H9 (cell line): Measurements from ENCODE around the gene PPP1R12B. TPM values are rescaled to one million over a fixed set of nuclear protein-coding genes. Genes with fewer than 3 reads are reported as not detected.
"Not testable (repeated sequence)": the region's sequence is repeated elsewhere in the genome, so short reads cannot be mapped to it uniquely, and the experiment has no call there.

Experiments used
- DNase-seq: peaks from one replicate; pipeline ENCODE4 v3.0.0-alpha.2; 2017
- H2AFZ ChIP-seq: one replicate; pipeline ENCODE4 v1.6.1; 2013; ENCODE audit warnings: mild to moderate bottlenecking, low read length, control low read depth, moderate library complexity
- H2AK5ac ChIP-seq: 2 replicates; pipeline ENCODE4 v1.6.1; 2013; ENCODE audit warnings: low read length, control low read depth, mixed read lengths; ENCODE audit not compliant: insufficient read length
- H2BK120ac ChIP-seq: one replicate; pipeline ENCODE4 v1.6.1; 2013; ENCODE audit warnings: low read depth, mild to moderate bottlenecking, low read length, control low read depth, inconsistent platforms; ENCODE audit not compliant: poor library complexity, severe bottlenecking
- H2BK12ac ChIP-seq: 2 replicates; pipeline ENCODE4 v1.6.1; 2013; ENCODE audit warnings: low read length, control low read depth, mixed read lengths, low read depth; ENCODE audit not compliant: insufficient read length
- H2BK15ac ChIP-seq: 2 replicates; pipeline ENCODE4 v1.6.1; 2013; ENCODE audit warnings: low read depth, low read length, control low read depth
- H2BK20ac ChIP-seq: one replicate; pipeline ENCODE4 v1.6.1; 2013; ENCODE audit warnings: low read depth, mild to moderate bottlenecking, low read length, control low read depth, inconsistent platforms; ENCODE audit not compliant: poor library complexity, severe bottlenecking
- H2BK5ac ChIP-seq: 2 replicates; pipeline ENCODE4 v1.6.1; 2013; ENCODE audit warnings: low read length, control low read depth, mixed read lengths; ENCODE audit not compliant: insufficient read length
- H3K14ac ChIP-seq: 2 replicates; pipeline ENCODE4 v1.6.1; 2013; ENCODE audit warnings: low read length, control low read depth; ENCODE audit not compliant: insufficient read depth
- H3K18ac ChIP-seq: 2 replicates; pipeline ENCODE4 v1.6.1; 2013; ENCODE audit warnings: low read depth, mild to moderate bottlenecking, mixed read lengths, low read length, control low read depth; ENCODE audit not compliant: insufficient read length
- H3K23ac ChIP-seq: 2 replicates; pipeline ENCODE4 v1.6.1; 2013; ENCODE audit warnings: low read length, control low read depth, mixed read lengths, low read depth; ENCODE audit not compliant: insufficient read length
- H3K23me2 ChIP-seq: 2 replicates; pipeline ENCODE4 v1.6.1; 2013; ENCODE audit warnings: low read depth, mild to moderate bottlenecking, mixed read lengths, low read length, control low read depth; ENCODE audit not compliant: insufficient read length, poor library complexity, severe bottlenecking
- H3K27ac ChIP-seq: 2 replicates; pipeline ENCODE4 v1.5.1; 2013; ENCODE audit warnings: low read length, control low read depth, mixed read lengths, low read depth; ENCODE audit not compliant: insufficient read length
- H3K27me3 ChIP-seq: 2 replicates; pipeline ENCODE4 v1.6.1; 2013; ENCODE audit warnings: low read length, control low read depth, inconsistent platforms; ENCODE audit not compliant: insufficient read depth
- H3K4ac ChIP-seq: 2 replicates; pipeline ENCODE4 v1.6.1; 2013; ENCODE audit warnings: low read depth, mild to moderate bottlenecking, control low read depth, inconsistent platforms, low read length, moderate library complexity
- H3K4me1 ChIP-seq: 2 replicates; pipeline ENCODE4 v1.6.1; 2013; ENCODE audit warnings: low read length, control low read depth, inconsistent platforms; ENCODE audit not compliant: insufficient read depth
- H3K4me2 ChIP-seq: 2 replicates; pipeline ENCODE4 v1.6.1; 2013; ENCODE audit warnings: low read length, control low read depth, mixed read lengths; ENCODE audit not compliant: insufficient read length, insufficient read depth
- H3K56ac ChIP-seq: 2 replicates; pipeline ENCODE4 v1.6.1; 2013; ENCODE audit warnings: low read depth, mild to moderate bottlenecking, mixed read lengths, low read length, control low read depth; ENCODE audit not compliant: insufficient read length
- H3K79me1 ChIP-seq: 2 replicates; pipeline ENCODE4 v1.6.1; 2013; ENCODE audit warnings: low read depth, mild to moderate bottlenecking, moderate library complexity, low read length, control low read depth, inconsistent platforms; ENCODE audit not compliant: insufficient read depth, poor library complexity, severe bottlenecking
- H3K79me2 ChIP-seq: 2 replicates; pipeline ENCODE4 v1.6.1; 2013; ENCODE audit warnings: low read length, control low read depth, inconsistent platforms; ENCODE audit not compliant: insufficient read depth
- H3K9ac ChIP-seq: 2 replicates; pipeline ENCODE4 v1.6.1; 2013; ENCODE audit warnings: low read length, control low read depth, mixed read lengths; ENCODE audit not compliant: insufficient read length; ENCODE audit errors: extremely low read depth
- H3K9me3 ChIP-seq: one replicate; pipeline ENCODE4 v1.6.1; 2013; ENCODE audit warnings: low read depth, low read length, inconsistent platforms; ENCODE audit not compliant: control insufficient read depth
- H3T11ph ChIP-seq: one replicate; pipeline ENCODE4 v1.6.1; 2013; ENCODE audit warnings: mild to moderate bottlenecking, low read length, control low read depth, inconsistent platforms
- H4K20me1 ChIP-seq: one replicate; pipeline ENCODE4 v1.6.1; 2013; ENCODE audit not compliant: control insufficient read depth, insufficient read length, insufficient read depth
- H4K5ac ChIP-seq: 2 replicates; pipeline ENCODE4 v1.6.1; 2013; ENCODE audit warnings: low read depth, mild to moderate bottlenecking, mixed read lengths, low read length, control low read depth; ENCODE audit not compliant: insufficient read length
- H4K8ac ChIP-seq: replicated peaks from 2 replicates; pipeline ENCODE4 v1.6.1; 2013; ENCODE audit warnings: low read length, control low read depth, mixed read lengths, low read depth; ENCODE audit not compliant: insufficient read length
- H4K91ac ChIP-seq: 2 replicates; pipeline ENCODE4 v1.6.1; 2013; ENCODE audit warnings: low read depth, mild to moderate bottlenecking, moderate library complexity, mixed read lengths, low read length, control low read depth; ENCODE audit not compliant: insufficient read length
- H3K27ac Mint-ChIP-seq, 3 experiments: 2 replicates in 2 of 3; 3 replicates in 1 of 3; pipeline ENCODE4 v1.8.0; 2020 to 2021; ENCODE audit warnings: mixed read lengths in 3 of 3, mild to moderate bottlenecking in 1 of 3, moderate library complexity in 1 of 3
- H3K27me3 Mint-ChIP-seq: 2 replicates; pipeline ENCODE4 v1.8.0; 2021; ENCODE audit warnings: low read depth, mild to moderate bottlenecking, moderate library complexity, mixed read lengths
- H3K36me3 Mint-ChIP-seq, 3 experiments: 2 replicates in 2 of 3; 3 replicates in 1 of 3; pipeline ENCODE4 v1.8.0; 2020 to 2021; ENCODE audit warnings: low read depth in 3 of 3, mixed read lengths in 3 of 3; ENCODE audit not compliant: insufficient read depth in 1 of 3
- H3K4me1 Mint-ChIP-seq, 2 experiments: 2 replicates each; pipeline ENCODE4 v1.8.0; 2020; ENCODE audit warnings: mixed read lengths in 2 of 2
- H3K4me3 Mint-ChIP-seq, 2 experiments: 2 replicates in 1 of 2; 3 replicates in 1 of 2; pipeline ENCODE4 v1.8.0; 2020 to 2021; ENCODE audit warnings: mild to moderate bottlenecking in 2 of 2, mixed read lengths in 2 of 2, moderate library complexity in 1 of 2
- H3K9me3 Mint-ChIP-seq, 2 experiments: 2 replicates in 1 of 2; 3 replicates in 1 of 2; pipeline ENCODE4 v1.8.0; 2020; ENCODE audit warnings: mild to moderate bottlenecking in 2 of 2, mixed read lengths in 2 of 2, moderate library complexity in 1 of 2
- WGBS: extraction: QIAGEN DNeasy Blood & Tissue Kit; methylation state at CpG from one replicate; pipeline ENCODE4 v1.1.7; 2013; ENCODE audit warnings: missing lambda C conversion rate, low lambda C conversion rate, mixed read lengths; ENCODE audit not compliant: insufficient read length; ENCODE audit errors: extremely low coverage; 5-methylcytosine and 5-hydroxymethylcytosine counted together
- total RNA-seq: library from RNA; stranded (reverse); gene quantifications from 2 replicates; pipeline ENCODE4 v1.2.1, GENCODE V29; 2021

Gene PPP1R12B
- total RNA-seq, 1 experiment from 2014 or later, result 12.9 TPM

DNA sequence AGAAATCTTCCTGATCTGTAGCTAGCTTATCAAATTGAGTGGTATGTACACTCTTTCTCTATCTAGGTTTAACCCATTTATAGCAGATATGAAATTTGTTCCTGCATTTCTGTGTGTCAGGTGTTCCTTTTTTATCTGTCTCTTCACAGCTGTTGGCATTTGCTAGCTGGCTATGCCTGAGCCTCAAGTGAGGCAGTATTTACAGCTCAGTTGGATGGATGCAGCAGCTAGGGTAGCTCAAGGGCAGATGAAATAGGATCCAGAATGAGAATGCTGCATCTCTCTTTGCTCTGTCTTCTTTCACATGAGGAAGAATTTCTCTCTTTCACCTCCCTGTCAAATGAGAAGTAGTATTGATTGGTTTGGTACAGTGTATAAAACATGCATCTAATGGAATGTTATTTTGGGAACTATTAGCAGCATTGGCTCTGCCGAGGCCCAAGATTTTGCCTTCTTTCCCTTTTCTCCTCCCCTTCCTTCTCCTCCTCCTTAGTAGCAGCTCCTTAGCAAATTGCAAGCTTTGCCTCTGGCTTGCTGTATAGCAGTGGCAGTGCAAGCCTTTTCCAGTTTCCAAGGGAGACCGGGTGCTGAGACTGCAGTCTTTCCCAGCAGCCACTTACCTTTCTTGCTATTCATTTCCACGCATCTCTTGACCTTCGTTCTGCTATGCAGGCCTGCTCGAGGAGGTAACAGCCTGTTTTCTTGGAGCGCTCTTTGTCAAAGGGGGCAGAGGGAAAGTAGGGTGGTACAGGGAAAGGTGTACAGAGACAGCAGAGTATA lies 125.0 kb downstream of the PPP1R12B start:
- H3K9me3 Mint-ChIP-seq, H3K79me2 ChIP-seq, H3K23me2 ChIP-seq, H2BK120ac ChIP-seq, H3K14ac ChIP-seq, H3K36me3 Mint-ChIP-seq, H3K27me3 Mint-ChIP-seq, H3K27me3 ChIP-seq, H3K9me3 ChIP-seq, H2BK12ac ChIP-seq, H3K4me1 ChIP-seq, H4K91ac ChIP-seq, H3K18ac ChIP-seq, H2AFZ ChIP-seq, H3K79me1 ChIP-seq, DNase-seq, H3K4ac ChIP-seq, H4K20me1 ChIP-seq, H2BK5ac ChIP-seq, H2BK15ac ChIP-seq, H3K4me2 ChIP-seq, H3K23ac ChIP-seq, H3K56ac ChIP-seq, H2BK20ac ChIP-seq, H3T11ph ChIP-seq, H3K4me3 Mint-ChIP-seq, H2AK5ac ChIP-seq, H4K5ac ChIP-seq, H4K8ac ChIP-seq, H3K9ac ChIP-seq, H3K27ac ChIP-seq: not testable (repeated sequence)
- peak overlapping the region; percentile 2 to 80 (median 36); a peak in 4 of 7 replicates for H3K27ac Mint-ChIP-seq
- H3K4me1 Mint-ChIP-seq, result peaks cover 17 to 19% of the 10 kb centered on the region in 2 experiments
- WGBS, result no CpG with 5 or more reads among the region's 6 CpGs

- H3K14ac ChIP-seq, H2BK5ac ChIP-seq, H2BK20ac ChIP-seq, H3K4me2 ChIP-seq, H3K4me1 ChIP-seq, H4K91ac ChIP-seq, H2AFZ ChIP-seq, H3K27me3 ChIP-seq, H3K36me3 Mint-ChIP-seq, H4K20me1 ChIP-seq, H3K4me3 Mint-ChIP-seq, H2BK12ac ChIP-seq, H3K56ac ChIP-seq, H3K27ac ChIP-seq, H2BK15ac ChIP-seq, H3T11ph ChIP-seq, H3K23ac ChIP-seq, H3K9ac ChIP-seq, H3K9me3 ChIP-seq, H4K8ac ChIP-seq, H3K9me3 Mint-ChIP-seq, H3K18ac ChIP-seq, DNase-seq, H3K27ac Mint-ChIP-seq, H3K79me2 ChIP-seq, H3K27me3 Mint-ChIP-seq, H4K5ac ChIP-seq, H3K23me2 ChIP-seq, H3K4ac ChIP-seq, H2AK5ac ChIP-seq, H2BK120ac ChIP-seq, H3K79me1 ChIP-seq: not testable (repeated sequence)
- H3K4me1 Mint-ChIP-seq, result peaks cover 18 to 31% of the 10 kb centered on the region in 2 experiments
Observed at GRCh38 chr1:202479661-202480060, 131.2 kb downstream of the PPP1R12B start.
